Endothelial cell of umbilical vein (primary cell): Measurements from ENCODE around the gene IGFBP7. TPM values are rescaled to one million over a fixed set of nuclear protein-coding genes. Genes with fewer than 3 reads are reported as not detected.

Experiments
- BruUV-seq: library from RNA; stranded (reverse); fragments of 400-500 nt; replicated peaks from 2 replicates; lab custom pipeline; 2021; lab: Mats Ljungman, UMichigan
- CTCF ChIA-PET: fragments of 300-600, 350-600 bp; sonication (Branson Sonifier 250); formaldehyde crosslinking; loops from one replicate; lab custom pipeline; 2021; ENCODE audit warnings: antibody characterized with exemption, inconsistent platforms; lab: Charles Lee
- POLR2A ChIA-PET: fragments of 300-600, 350-600 bp; sonication (Branson Sonifier 250); formaldehyde crosslinking; loops from one replicate; lab custom pipeline; 2021; ENCODE audit warnings: antibody characterized with exemption, inconsistent platforms; lab: Charles Lee
- DNase-seq: peaks from one replicate; pipeline ENCODE4 v3.0.0-alpha.2; 2011; ENCODE audit warnings: low read depth, low spot score
- FAIRE-seq: peaks from 2 replicates; lab custom pipeline; 2011; peaks lifted over from hg19 to GRCh38; lab: Jason Lieb, UNC
- H2AFZ ChIP-seq: 2 replicates; pipeline ENCODE4 v1.6.0; 2012; ENCODE audit warnings: low read depth, low read length, control low read depth, inconsistent platforms
- H3K27ac ChIP-seq: 2 replicates; pipeline ENCODE4 v1.5.1; 2011; ENCODE audit warnings: low read depth, mild to moderate bottlenecking, control low read depth, low read length, moderate library complexity; ENCODE audit not compliant: insufficient read depth
- H3K27me3 ChIP-seq, 2 experiments: 2 replicates each; pipeline versions ENCODE4 v1.6.0 to v1.6.1; 2011; ENCODE audit warnings: low read length in 2 of 2, mixed read lengths in 1 of 2; ENCODE audit not compliant: control insufficient read depth in 2 of 2, insufficient read depth in 2 of 2
- H3K36me3 ChIP-seq, 2 experiments: 2 replicates in 1 of 2; 3 replicates in 1 of 2; pipeline ENCODE4 v1.5.1; 2011; ENCODE audit warnings: low read length in 2 of 2, mild to moderate bottlenecking in 1 of 2, moderate library complexity in 1 of 2; ENCODE audit not compliant: control insufficient read depth in 2 of 2, insufficient read depth in 2 of 2; ENCODE audit errors: extremely low read depth in 1 of 2
- H3K4me1 ChIP-seq: 3 replicates; pipeline ENCODE4 v1.5.1; 2011; ENCODE audit warnings: mild to moderate bottlenecking, low read length; ENCODE audit not compliant: control insufficient read depth, insufficient read depth; ENCODE audit errors: extremely low read depth
- H3K4me2 ChIP-seq: 2 replicates; pipeline ENCODE4 v1.6.1; 2011; ENCODE audit warnings: low read length, control low read depth, mixed read lengths; ENCODE audit not compliant: insufficient read depth
- H3K4me3 ChIP-seq, 3 experiments: fragments of 200-600 bp in 1 of 3; sonication (generic), shearing (Covaris generic) in 1 of 3; replicated peaks in 1 of 3; 2 replicates each; pipeline ENCODE4 v1.5.1; 2011 to 2016; ENCODE audit warnings: control low read depth in 3 of 3, low read length in 3 of 3, mild to moderate bottlenecking in 2 of 3, inconsistent platforms in 1 of 3, low read depth in 1 of 3, moderate library complexity in 1 of 3; ENCODE audit not compliant: insufficient read depth in 1 of 3
- H3K79me2 ChIP-seq: 2 replicates; pipeline ENCODE4 v1.6.0; 2012; ENCODE audit warnings: low read length, inconsistent platforms; ENCODE audit not compliant: control insufficient read depth, insufficient read depth
- H3K9ac ChIP-seq: replicated peaks from 2 replicates; pipeline ENCODE3; 2011; ENCODE audit warnings: low read length, control low read depth; ENCODE audit not compliant: insufficient read depth; ENCODE audit errors: extremely low read depth
- H3K9me1 ChIP-seq: replicated peaks from 3 replicates; pipeline ENCODE4 v1.6.0; 2011; ENCODE audit warnings: mild to moderate bottlenecking, low read length; ENCODE audit not compliant: control insufficient read depth, insufficient read depth; ENCODE audit errors: extremely low read depth
- H3K9me3 ChIP-seq: replicated peaks from 2 replicates; pipeline ENCODE4 v1.5.1; 2012; ENCODE audit warnings: low read length, inconsistent platforms; ENCODE audit not compliant: control insufficient read depth, insufficient read depth
- H4K20me1 ChIP-seq: replicated peaks from 2 replicates; pipeline ENCODE3; 2011; ENCODE audit warnings: mild to moderate bottlenecking, low read length; ENCODE audit not compliant: control insufficient read depth, insufficient read depth; ENCODE audit errors: extremely low read depth
- CTCF ChIP-seq, 2 donors: IDR thresholded peaks; 1 replicate in 1 of 2; 2 replicates in 1 of 2; pipeline ENCODE4 v1.5.1; 2011; ENCODE audit warnings: low read length in 2 of 2, mild to moderate bottlenecking in 2 of 2, moderate library complexity in 2 of 2, control low read depth in 1 of 2, inconsistent platforms in 1 of 2, low read depth in 1 of 2; ENCODE audit not compliant: insufficient read depth in 1 of 2; ENCODE audit errors: extremely low read depth in 1 of 2
- EZH2 ChIP-seq: IDR thresholded peaks from 2 replicates; pipeline ENCODE4 v1.6.1; 2012; ENCODE audit warnings: borderline replicate concordance, low read depth, mild to moderate bottlenecking, moderate library complexity, low read length, inconsistent platforms; ENCODE audit not compliant: severe bottlenecking
- FOS ChIP-seq: IDR thresholded peaks from 2 replicates; pipeline ENCODE4 v1.6.1; 2011; ENCODE audit warnings: mild to moderate bottlenecking, low read length, moderate library complexity, borderline replicate concordance; ENCODE audit not compliant: insufficient read depth
- GATA2 ChIP-seq: IDR thresholded peaks from 2 replicates; pipeline ENCODE4 v1.7.0; 2011; ENCODE audit warnings: low read depth, mild to moderate bottlenecking, moderate library complexity, mixed read lengths, low read length; ENCODE audit not compliant: insufficient read length, insufficient read depth
- JUN ChIP-seq: IDR thresholded peaks from 2 replicates; pipeline ENCODE4 v1.6.1; 2011; ENCODE audit warnings: borderline replicate concordance, low read depth; ENCODE audit not compliant: insufficient read length, insufficient read depth
- MAX ChIP-seq: IDR thresholded peaks from 2 replicates; pipeline ENCODE4 v1.6.1; 2011; ENCODE audit not compliant: insufficient read depth, insufficient read length
- MYC ChIP-seq: IDR thresholded peaks from one replicate; pipeline ENCODE4 v1.6.1; 2011; ENCODE audit warnings: mild to moderate bottlenecking, low read depth, low read length
- POLR2A ChIP-seq: IDR thresholded peaks from 2 replicates; pipeline ENCODE4 v1.6.1; 2012; ENCODE audit warnings: low read depth, mild to moderate bottlenecking, control low read depth, low read length
- POLR2AphosphoS5 ChIP-seq: IDR thresholded peaks from 2 replicates; pipeline ENCODE4 v1.6.1; 2012; ENCODE audit warnings: low read depth, mild to moderate bottlenecking, control low read depth, low read length, moderate library complexity; ENCODE audit not compliant: insufficient read depth
- dilution Hi-C: fragments of 300-500 bp; cut with MboI; formaldehyde crosslinking; loops from one replicate; pipeline ENCODE4 v1.15.0; 2019; ENCODE audit warnings: low sequenced_read_pairs; ENCODE audit not compliant: extremely low pct_ligation_motif_present
- intact Hi-C: fragments of 100-400 bp; cut with micrococcal nuclease; formaldehyde crosslinking; loops from one replicate; pipeline ENCODE4 v1.10.0; 2022
- polyA plus RNA-seq, 4 experiments: library from polyadenylated mRNA; depleted of rRNA in 3 of 4; stranded (reverse) in 3 of 4; unstranded in 1 of 4; fragments of >200 nt; gene quantifications; 2 replicates each; pipeline versions ENCODE4 v1.2.1 to v1.2.3, GENCODE V29; 2011 to 2012; ENCODE audit warnings: missing spikeins in 1 of 4
- total RNA-seq: library from RNA; stranded (reverse); gene quantifications from 2 replicates; pipeline ENCODE4 v1.2.3, GENCODE V29; 2021

Gene IGFBP7
- total and polyA plus RNA-seq, 2 donors (not counting 3 experiments of a cell fraction or from before 2014, with no cell fraction given) = 526 to 770 TPM

GRCh38 chr4:57117491-57117890 is 7.3 kb upstream of the IGFBP7 start:
- Histone ChIP-seq H3K9me3 (no peaks in the 10 kb centered on the region), H3K9ac (no peak overlapping the region), H4K20me1 (no peaks in the 10 kb centered on the region), H3K27me3 (no peaks in the 10 kb centered on the region), H3K36me3 (no peaks in the 10 kb centered on the region), H3K4me3 (no peak overlapping the region), H2AFZ (no peak overlapping the region), H3K4me2 (no peak overlapping the region), H3K9me1 (no peaks in the 10 kb centered on the region), H3K79me2 (no peaks in the 10 kb centered on the region), H3K27ac (no peak overlapping the region), H3K4me1 (peaks cover 21% of the 10 kb centered on the region)
- BruUV-seq = no TSS peak
- FAIRE-seq (no peak), DNase-seq (no peak)
- dilution Hi-C loops (no loop called here), intact Hi-C loops (no loop called here)
- ChIA-PET POLR2A (no interaction called here), CTCF (interaction anchor here (1.2 kb wide), 1 partner anchor 46 kb away, joined by 5 read pairs; no protein-coding TSS in a partner anchor)
- no peak for TF ChIP-seq GATA2
- no peak for TF ChIP-seq POLR2AphosphoS5
- no peak for TF ChIP-seq MYC
- no peak for TF ChIP-seq CTCF (IDR thresholded peaks at IDR 0.05; ENCODE audit: extremely low read depth in 1 of 2, insufficient read depth in 1 of 2, low read depth in 1 of 2, low read length in 2 of 2)
- no peak for TF ChIP-seq POLR2A
- no peak for TF ChIP-seq EZH2
- TF ChIP-seq JUN = no peak
- no peak for TF ChIP-seq MAX
- TF ChIP-seq FOS = no peak
